H1 (cell line): ENCODE results near the gene LTBP1. TPM values are rescaled to one million over a fixed set of nuclear protein-coding genes. Genes with fewer than 3 reads are reported as not detected.

Experiments
- CHD2 ChIP-seq: IDR thresholded peaks from 2 replicates; pipeline ENCODE4 v1.6.1; 2012; ENCODE audit warnings: low read length, improper control_type of control experiment
- CTBP2 ChIP-seq: IDR thresholded peaks from 2 replicates; pipeline ENCODE4 v1.7.0; 2011; ENCODE audit warnings: borderline replicate concordance, mild to moderate bottlenecking, moderate library complexity, mixed read lengths, low read length; ENCODE audit not compliant: insufficient read depth, insufficient read length
- RNF2 ChIP-seq: fragments of 200-900, 300-1000 bp; sonication (generic); IDR thresholded peaks from 2 replicates; pipeline ENCODE4 v1.7.1; 2016; ENCODE audit warnings: borderline replicate concordance, low read depth, mild to moderate bottlenecking, antibody characterized with exemption, low read length; ENCODE audit not compliant: poor library complexity, severe bottlenecking; ENCODE audit errors: missing control alignments
- SP1 ChIP-seq: IDR thresholded peaks from 2 replicates; pipeline ENCODE4 v1.6.1; 2011; ENCODE audit warnings: low read depth, low read length
- TAF1 ChIP-seq: IDR thresholded peaks from 2 replicates; pipeline ENCODE4 v1.6.1; 2011; ENCODE audit warnings: mild to moderate bottlenecking, low read depth, low read length
- polyA plus RNA-seq, 7 experiments: library from polyadenylated mRNA; depleted of rRNA in 3 of 7; stranded (reverse) in 5 of 7; unstranded in 2 of 7; fragments of >200 nt in 5 of 7; fragments of 200-250 nt in 2 of 7; gene quantifications; 1 replicate in 5 of 7; 2 replicates in 1 of 7; 4 replicates in 1 of 7; pipeline versions ENCODE4 v1.2.1 to v1.2.3, GENCODE V29; 2011 to 2013; ENCODE audit warnings: missing spikeins in 2 of 7, mixed read lengths in 2 of 7
- total RNA-seq: library from RNA; stranded (reverse); fragmentation: NEBNext Ultra II Directional; extraction: Animal tissue kit (Norgen Biotek cat#: 25700); gene quantifications from 2 replicates; pipeline ENCODE4 v1.2.1, GENCODE V29; 2021
- TF ChIP-seq, protein P1 (sequence below): fragments of 300-600 bp; sonication (generic); IDR thresholded peaks from 2 replicates; pipeline ENCODE4 v1.7.1; 2012; ENCODE audit warnings: low read length, moderate library complexity, mild to moderate bottlenecking, inconsistent platforms; ENCODE audit not compliant: insufficient replicate concordance
- TF ChIP-seq, protein P2 (sequence below), 3 experiments: IDR thresholded peaks; 1 replicate in 2 of 3; 2 replicates in 1 of 3; pipeline versions ENCODE4 v1.5.1 to v1.6.1; 2011; ENCODE audit warnings: low read length in 3 of 3, mild to moderate bottlenecking in 3 of 3, inconsistent platforms in 2 of 3, low read depth in 1 of 3, moderate library complexity in 1 of 3; ENCODE audit not compliant: insufficient read depth in 1 of 3; ENCODE audit errors: control extremely low read depth in 1 of 3

LTBP1 gene
- total and polyA plus RNA-seq, 2 of the 8 experiments (the other 6 are each of a cell fraction or from before 2014, with no cell fraction given), result 15.4 to 24.7 TPM

DNA sequence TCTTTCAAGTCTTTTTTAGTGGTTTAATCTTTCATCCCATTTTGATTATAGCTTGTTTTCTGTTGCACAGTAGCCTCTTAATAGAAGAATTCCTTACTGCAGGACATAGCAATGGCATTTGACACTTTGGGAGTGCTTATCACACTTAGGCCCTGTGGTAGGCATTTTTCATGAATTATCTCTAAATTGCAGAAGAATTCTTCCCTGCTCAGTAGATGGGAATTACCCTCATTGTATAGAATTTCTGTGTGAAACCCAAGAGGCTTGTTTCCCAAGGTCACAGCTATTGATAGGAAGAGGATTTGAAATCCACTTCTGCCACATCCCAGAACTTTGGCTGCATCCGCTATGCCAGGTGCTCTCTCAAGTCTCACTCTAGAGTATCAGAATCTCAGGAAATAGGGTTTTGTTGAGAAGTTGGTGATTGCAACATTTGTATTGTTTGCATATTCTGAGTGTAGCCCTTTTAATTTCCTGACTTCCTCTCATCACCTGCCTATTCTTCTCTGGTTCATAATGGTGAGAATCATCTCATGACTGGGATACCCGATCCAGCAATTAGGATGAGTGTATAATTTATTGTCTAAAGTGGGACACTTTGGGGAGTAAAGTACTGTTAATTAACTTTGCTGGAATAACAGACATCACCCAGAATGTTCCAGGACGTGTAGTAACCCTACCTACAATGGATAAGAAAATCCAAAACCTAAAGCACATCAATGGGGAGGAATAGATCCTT lies 274.5 kb downstream of the LTBP1 start (continued):
- TF ChIP-seq, protein P1, sequence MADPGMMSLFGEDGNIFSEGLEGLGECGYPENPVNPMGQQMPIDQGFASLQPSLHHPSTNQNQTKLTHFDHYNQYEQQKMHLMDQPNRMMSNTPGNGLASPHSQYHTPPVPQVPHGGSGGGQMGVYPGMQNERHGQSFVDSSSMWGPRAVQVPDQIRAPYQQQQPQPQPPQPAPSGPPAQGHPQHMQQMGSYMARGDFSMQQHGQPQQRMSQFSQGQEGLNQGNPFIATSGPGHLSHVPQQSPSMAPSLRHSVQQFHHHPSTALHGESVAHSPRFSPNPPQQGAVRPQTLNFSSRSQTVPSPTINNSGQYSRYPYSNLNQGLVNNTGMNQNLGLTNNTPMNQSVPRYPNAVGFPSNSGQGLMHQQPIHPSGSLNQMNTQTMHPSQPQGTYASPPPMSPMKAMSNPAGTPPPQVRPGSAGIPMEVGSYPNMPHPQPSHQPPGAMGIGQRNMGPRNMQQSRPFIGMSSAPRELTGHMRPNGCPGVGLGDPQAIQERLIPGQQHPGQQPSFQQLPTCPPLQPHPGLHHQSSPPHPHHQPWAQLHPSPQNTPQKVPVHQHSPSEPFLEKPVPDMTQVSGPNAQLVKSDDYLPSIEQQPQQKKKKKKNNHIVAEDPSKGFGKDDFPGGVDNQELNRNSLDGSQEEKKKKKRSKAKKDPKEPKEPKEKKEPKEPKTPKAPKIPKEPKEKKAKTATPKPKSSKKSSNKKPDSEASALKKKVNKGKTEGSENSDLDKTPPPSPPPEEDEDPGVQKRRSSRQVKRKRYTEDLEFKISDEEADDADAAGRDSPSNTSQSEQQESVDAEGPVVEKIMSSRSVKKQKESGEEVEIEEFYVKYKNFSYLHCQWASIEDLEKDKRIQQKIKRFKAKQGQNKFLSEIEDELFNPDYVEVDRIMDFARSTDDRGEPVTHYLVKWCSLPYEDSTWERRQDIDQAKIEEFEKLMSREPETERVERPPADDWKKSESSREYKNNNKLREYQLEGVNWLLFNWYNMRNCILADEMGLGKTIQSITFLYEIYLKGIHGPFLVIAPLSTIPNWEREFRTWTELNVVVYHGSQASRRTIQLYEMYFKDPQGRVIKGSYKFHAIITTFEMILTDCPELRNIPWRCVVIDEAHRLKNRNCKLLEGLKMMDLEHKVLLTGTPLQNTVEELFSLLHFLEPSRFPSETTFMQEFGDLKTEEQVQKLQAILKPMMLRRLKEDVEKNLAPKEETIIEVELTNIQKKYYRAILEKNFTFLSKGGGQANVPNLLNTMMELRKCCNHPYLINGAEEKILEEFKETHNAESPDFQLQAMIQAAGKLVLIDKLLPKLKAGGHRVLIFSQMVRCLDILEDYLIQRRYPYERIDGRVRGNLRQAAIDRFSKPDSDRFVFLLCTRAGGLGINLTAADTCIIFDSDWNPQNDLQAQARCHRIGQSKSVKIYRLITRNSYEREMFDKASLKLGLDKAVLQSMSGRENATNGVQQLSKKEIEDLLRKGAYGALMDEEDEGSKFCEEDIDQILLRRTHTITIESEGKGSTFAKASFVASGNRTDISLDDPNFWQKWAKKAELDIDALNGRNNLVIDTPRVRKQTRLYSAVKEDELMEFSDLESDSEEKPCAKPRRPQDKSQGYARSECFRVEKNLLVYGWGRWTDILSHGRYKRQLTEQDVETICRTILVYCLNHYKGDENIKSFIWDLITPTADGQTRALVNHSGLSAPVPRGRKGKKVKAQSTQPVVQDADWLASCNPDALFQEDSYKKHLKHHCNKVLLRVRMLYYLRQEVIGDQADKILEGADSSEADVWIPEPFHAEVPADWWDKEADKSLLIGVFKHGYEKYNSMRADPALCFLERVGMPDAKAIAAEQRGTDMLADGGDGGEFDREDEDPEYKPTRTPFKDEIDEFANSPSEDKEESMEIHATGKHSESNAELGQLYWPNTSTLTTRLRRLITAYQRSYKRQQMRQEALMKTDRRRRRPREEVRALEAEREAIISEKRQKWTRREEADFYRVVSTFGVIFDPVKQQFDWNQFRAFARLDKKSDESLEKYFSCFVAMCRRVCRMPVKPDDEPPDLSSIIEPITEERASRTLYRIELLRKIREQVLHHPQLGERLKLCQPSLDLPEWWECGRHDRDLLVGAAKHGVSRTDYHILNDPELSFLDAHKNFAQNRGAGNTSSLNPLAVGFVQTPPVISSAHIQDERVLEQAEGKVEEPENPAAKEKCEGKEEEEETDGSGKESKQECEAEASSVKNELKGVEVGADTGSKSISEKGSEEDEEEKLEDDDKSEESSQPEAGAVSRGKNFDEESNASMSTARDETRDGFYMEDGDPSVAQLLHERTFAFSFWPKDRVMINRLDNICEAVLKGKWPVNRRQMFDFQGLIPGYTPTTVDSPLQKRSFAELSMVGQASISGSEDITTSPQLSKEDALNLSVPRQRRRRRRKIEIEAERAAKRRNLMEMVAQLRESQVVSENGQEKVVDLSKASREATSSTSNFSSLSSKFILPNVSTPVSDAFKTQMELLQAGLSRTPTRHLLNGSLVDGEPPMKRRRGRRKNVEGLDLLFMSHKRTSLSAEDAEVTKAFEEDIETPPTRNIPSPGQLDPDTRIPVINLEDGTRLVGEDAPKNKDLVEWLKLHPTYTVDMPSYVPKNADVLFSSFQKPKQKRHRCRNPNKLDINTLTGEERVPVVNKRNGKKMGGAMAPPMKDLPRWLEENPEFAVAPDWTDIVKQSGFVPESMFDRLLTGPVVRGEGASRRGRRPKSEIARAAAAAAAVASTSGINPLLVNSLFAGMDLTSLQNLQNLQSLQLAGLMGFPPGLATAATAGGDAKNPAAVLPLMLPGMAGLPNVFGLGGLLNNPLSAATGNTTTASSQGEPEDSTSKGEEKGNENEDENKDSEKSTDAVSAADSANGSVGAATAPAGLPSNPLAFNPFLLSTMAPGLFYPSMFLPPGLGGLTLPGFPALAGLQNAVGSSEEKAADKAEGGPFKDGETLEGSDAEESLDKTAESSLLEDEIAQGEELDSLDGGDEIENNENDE, result no peak
- TF ChIP-seq RNF2 (no peak), TAF1 (no peak), CTBP2 (no peak), CHD2 (no peak), SP1 (no peak)
- TF ChIP-seq, protein P2, sequence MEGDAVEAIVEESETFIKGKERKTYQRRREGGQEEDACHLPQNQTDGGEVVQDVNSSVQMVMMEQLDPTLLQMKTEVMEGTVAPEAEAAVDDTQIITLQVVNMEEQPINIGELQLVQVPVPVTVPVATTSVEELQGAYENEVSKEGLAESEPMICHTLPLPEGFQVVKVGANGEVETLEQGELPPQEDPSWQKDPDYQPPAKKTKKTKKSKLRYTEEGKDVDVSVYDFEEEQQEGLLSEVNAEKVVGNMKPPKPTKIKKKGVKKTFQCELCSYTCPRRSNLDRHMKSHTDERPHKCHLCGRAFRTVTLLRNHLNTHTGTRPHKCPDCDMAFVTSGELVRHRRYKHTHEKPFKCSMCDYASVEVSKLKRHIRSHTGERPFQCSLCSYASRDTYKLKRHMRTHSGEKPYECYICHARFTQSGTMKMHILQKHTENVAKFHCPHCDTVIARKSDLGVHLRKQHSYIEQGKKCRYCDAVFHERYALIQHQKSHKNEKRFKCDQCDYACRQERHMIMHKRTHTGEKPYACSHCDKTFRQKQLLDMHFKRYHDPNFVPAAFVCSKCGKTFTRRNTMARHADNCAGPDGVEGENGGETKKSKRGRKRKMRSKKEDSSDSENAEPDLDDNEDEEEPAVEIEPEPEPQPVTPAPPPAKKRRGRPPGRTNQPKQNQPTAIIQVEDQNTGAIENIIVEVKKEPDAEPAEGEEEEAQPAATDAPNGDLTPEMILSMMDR (IDR thresholded peaks at IDR 0.05; ENCODE audit: control extremely low read depth in 1 of 3, insufficient read depth in 1 of 3, low read depth in 1 of 3, low read length in 3 of 3), result no peak
